K562 (cell line): Measurements from ENCODE around the gene SMCO3. TPM values are rescaled to one million over a fixed set of nuclear protein-coding genes. Genes with fewer than 3 reads are reported as not detected.

ENCODE experiments used
- ARID1B ChIP-seq: fragments of 450-650 bp; IDR thresholded peaks from 2 replicates; pipeline ENCODE4 v1.6.1; 2016; ENCODE audit warnings: antibody characterized with exemption, mild to moderate bottlenecking, inconsistent platforms
- CEBPB ChIP-seq: fragments of 450-650 bp; IDR thresholded peaks from 2 replicates; pipeline ENCODE4 v1.6.1; 2016; ENCODE audit warnings: missing genetic modification characterization, missing compliant biosample characterization
- HMGN3 ChIP-seq: IDR thresholded peaks from 2 replicates; pipeline ENCODE4 v1.6.1; 2011; ENCODE audit warnings: borderline replicate concordance, low read depth, mild to moderate bottlenecking, mixed read lengths, low read length; ENCODE audit not compliant: insufficient read length; ENCODE audit errors: extremely low read depth
- KLF6 ChIP-seq: fragments of 250-450 bp; sonication (Bioruptor Pico); IDR thresholded peaks from 2 replicates; pipeline ENCODE4 v1.4.0; 2020; ENCODE audit warnings: mild to moderate bottlenecking, moderate library complexity, borderline replicate concordance
- SREBF2 ChIP-seq: sonication (generic); formaldehyde crosslinking; IDR thresholded peaks from 2 replicates; pipeline ENCODE4 v1.4.0; 2020; ENCODE audit warnings: mild to moderate bottlenecking, missing genetic modification reagents
- ZFP30 ChIP-seq: fragments of 250-450 bp; sonication (Bioruptor Pico); IDR thresholded peaks from 2 replicates; pipeline ENCODE4 v1.8.0; 2022; ENCODE audit warnings: moderate library complexity, mild to moderate bottlenecking, inconsistent platforms, borderline replicate concordance
- ZNF121 ChIP-seq: sonication (generic); formaldehyde crosslinking; conservative IDR thresholded peaks from 2 replicates; pipeline ENCODE4 v1.8.0; 2022; ENCODE audit warnings: missing genetic modification reagents
- polyA plus RNA-seq, 8 experiments: library from polyadenylated mRNA; depleted of rRNA in 4 of 8; stranded (reverse) in 5 of 8; unstranded in 3 of 8; fragments of >200 nt; fragmentation: Nextera tagmentation in 2 of 8; fragmentation: Illumina TruSeq in 1 of 8; extraction: Ambion mirVana in 2 of 8; extraction: Trizol in 1 of 8; gene quantifications; 2 replicates each; pipeline versions ENCODE4 v1.2.1 to v1.2.3, GENCODE V29; 2011 to 2014; ENCODE audit warnings: inconsistent platforms in 1 of 8, missing spikeins in 1 of 8
- total RNA-seq, 7 experiments: library from RNA; depleted of rRNA in 6 of 7; stranded (reverse); fragments of >200 nt in 6 of 7; fragmentation: Illumina TruSeq in 2 of 7; extraction: Trizol in 2 of 7; gene quantifications; 2 replicates each; pipeline versions ENCODE4 v1.2.1 to v1.2.3, GENCODE V29; 2011 to 2021; ENCODE audit warnings: low replicate concordance in 1 of 7
- TF ChIP-seq, protein P1 (sequence below): fragments of 200-800 bp; sonication (Bioruptor generic); IDR thresholded peaks from 2 replicates; pipeline ENCODE4 v1.6.1; 2017; ENCODE audit warnings: missing genetic modification characterization, missing compliant biosample characterization
- TF ChIP-seq, protein P2 (sequence below): fragments of 450-650 bp; IDR thresholded peaks from 2 replicates; pipeline ENCODE4 v1.7.1; 2018; ENCODE audit warnings: mild to moderate bottlenecking, low read depth; ENCODE audit not compliant: partially characterized antibody
- TF ChIP-seq, protein P3 (sequence below): conservative IDR thresholded peaks from 2 replicates; pipeline ENCODE4 v1.6.1; 2011; ENCODE audit warnings: low read depth, mild to moderate bottlenecking, low read length; ENCODE audit not compliant: control insufficient read depth
- TF ChIP-seq, protein P4 (sequence below): fragments of 250-450 bp; sonication (Bioruptor Pico); IDR thresholded peaks from 2 replicates; pipeline ENCODE4 v1.4.0; 2020

SMCO3 gene
- total and polyA plus RNA-seq, 9 of the 15 experiments (the other 6 are each of a cell fraction or from before 2014, with no cell fraction given): 0.10 to 0.14 TPM; not detected in 7

DNA sequence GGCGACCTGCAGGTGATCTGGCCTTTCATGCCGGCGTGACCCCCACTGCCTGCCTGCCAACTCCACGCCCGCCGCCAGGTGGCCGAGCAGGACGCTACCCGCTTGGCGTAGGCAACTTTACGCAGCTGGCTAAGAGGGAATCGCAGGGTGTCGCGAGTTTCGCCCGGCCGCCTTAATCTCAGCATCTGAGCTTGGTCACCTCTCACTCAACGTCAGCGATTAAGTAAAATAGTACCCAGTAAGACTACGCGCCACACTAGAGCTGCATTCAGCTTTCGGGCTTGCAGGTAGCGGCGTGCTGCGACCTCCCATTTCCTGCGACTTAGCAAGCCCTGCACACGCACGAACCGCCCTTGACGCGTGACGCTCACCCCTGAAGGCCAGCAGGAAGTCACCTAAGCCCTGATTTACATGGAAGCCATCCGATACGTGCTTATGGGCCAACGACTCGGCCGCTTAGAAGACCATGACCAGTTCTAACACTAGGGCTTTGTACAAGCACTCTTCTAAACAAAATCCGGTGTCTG lies 44.0 kb downstream of the SMCO3 start (continued):
- TF ChIP-seq, protein P1, sequence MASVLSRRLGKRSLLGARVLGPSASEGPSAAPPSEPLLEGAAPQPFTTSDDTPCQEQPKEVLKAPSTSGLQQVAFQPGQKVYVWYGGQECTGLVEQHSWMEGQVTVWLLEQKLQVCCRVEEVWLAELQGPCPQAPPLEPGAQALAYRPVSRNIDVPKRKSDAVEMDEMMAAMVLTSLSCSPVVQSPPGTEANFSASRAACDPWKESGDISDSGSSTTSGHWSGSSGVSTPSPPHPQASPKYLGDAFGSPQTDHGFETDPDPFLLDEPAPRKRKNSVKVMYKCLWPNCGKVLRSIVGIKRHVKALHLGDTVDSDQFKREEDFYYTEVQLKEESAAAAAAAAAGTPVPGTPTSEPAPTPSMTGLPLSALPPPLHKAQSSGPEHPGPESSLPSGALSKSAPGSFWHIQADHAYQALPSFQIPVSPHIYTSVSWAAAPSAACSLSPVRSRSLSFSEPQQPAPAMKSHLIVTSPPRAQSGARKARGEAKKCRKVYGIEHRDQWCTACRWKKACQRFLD: no peak
- TF ChIP-seq ZNF121 (CRISPR knock-in tag): no peak
- TF ChIP-seq, protein P2, sequence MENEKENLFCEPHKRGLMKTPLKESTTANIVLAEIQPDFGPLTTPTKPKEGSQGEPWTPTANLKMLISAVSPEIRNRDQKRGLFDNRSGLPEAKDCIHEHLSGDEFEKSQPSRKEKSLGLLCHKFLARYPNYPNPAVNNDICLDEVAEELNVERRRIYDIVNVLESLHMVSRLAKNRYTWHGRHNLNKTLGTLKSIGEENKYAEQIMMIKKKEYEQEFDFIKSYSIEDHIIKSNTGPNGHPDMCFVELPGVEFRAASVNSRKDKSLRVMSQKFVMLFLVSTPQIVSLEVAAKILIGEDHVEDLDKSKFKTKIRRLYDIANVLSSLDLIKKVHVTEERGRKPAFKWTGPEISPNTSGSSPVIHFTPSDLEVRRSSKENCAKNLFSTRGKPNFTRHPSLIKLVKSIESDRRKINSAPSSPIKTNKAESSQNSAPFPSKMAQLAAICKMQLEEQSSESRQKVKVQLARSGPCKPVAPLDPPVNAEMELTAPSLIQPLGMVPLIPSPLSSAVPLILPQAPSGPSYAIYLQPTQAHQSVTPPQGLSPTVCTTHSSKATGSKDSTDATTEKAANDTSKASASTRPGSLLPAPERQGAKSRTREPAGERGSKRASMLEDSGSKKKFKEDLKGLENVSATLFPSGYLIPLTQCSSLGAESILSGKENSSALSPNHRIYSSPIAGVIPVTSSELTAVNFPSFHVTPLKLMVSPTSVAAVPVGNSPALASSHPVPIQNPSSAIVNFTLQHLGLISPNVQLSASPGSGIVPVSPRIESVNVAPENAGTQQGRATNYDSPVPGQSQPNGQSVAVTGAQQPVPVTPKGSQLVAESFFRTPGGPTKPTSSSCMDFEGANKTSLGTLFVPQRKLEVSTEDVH: no peak
- TF ChIP-seq CEBPB (tag): no peak
- no peak for TF ChIP-seq HMGN3
- TF ChIP-seq, protein P3, sequence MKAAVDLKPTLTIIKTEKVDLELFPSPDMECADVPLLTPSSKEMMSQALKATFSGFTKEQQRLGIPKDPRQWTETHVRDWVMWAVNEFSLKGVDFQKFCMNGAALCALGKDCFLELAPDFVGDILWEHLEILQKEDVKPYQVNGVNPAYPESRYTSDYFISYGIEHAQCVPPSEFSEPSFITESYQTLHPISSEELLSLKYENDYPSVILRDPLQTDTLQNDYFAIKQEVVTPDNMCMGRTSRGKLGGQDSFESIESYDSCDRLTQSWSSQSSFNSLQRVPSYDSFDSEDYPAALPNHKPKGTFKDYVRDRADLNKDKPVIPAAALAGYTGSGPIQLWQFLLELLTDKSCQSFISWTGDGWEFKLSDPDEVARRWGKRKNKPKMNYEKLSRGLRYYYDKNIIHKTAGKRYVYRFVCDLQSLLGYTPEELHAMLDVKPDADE: no peak
- TF ChIP-seq ZFP30: no peak
- TF ChIP-seq, protein P4, sequence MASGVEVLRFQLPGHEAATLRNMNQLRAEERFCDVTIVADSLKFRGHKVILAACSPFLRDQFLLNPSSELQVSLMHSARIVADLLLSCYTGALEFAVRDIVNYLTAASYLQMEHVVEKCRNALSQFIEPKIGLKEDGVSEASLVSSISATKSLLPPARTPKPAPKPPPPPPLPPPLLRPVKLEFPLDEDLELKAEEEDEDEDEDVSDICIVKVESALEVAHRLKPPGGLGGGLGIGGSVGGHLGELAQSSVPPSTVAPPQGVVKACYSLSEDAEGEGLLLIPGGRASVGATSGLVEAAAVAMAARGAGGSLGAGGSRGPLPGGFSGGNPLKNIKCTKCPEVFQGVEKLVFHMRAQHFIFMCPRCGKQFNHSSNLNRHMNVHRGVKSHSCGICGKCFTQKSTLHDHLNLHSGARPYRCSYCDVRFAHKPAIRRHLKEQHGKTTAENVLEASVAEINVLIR (CRISPR knock-in tag): no peak
- TF ChIP-seq SREBF2 (CRISPR knock-in tag): no peak
- no peak for TF ChIP-seq ARID1B
- no peak for TF ChIP-seq KLF6
